Activated CD4-positive, alpha-beta T cell treated with anti-CD3 and anti-CD28 coated beads for 4 hours (primary cell): ENCODE data around the gene DGKQ.
A peak's percentile ranks its signal among the peaks of the same experiment; 100 is the strongest.
"Not testable (repeated sequence)": the region's sequence is repeated elsewhere in the genome, so short reads cannot be mapped to it uniquely, and the experiment has no call there.

Experiments used
- DNase-seq, 2 donors: peaks; one replicate each; pipeline ENCODE4 v3.0.0-alpha.2; 2020

DGKQ gene

DNA sequence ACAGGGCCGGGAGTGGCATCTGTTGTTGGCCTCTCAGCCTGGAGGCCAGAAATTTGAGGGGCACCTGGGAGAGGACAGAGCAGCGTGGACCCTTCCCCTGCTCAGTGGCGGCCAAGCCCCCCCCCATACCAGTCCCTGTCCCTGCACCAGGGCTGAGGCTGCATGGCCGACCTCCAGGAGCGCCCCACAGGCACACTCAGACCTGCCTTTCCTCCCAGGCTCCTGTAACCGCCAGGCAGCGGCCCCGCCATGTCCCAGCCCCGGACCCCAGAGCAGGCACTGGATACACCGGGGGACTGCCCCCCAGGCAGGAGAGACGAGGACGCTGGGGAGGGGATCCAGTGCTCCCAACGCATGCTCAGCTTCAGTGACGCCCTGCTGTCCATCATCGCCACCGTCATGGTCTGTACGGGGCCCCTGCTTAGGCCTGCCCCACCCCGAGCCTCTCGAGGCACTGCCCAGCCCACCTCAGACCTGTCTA lies 25.8 kb downstream of the DGKQ start:
- DNase-seq = no peak

DNA sequence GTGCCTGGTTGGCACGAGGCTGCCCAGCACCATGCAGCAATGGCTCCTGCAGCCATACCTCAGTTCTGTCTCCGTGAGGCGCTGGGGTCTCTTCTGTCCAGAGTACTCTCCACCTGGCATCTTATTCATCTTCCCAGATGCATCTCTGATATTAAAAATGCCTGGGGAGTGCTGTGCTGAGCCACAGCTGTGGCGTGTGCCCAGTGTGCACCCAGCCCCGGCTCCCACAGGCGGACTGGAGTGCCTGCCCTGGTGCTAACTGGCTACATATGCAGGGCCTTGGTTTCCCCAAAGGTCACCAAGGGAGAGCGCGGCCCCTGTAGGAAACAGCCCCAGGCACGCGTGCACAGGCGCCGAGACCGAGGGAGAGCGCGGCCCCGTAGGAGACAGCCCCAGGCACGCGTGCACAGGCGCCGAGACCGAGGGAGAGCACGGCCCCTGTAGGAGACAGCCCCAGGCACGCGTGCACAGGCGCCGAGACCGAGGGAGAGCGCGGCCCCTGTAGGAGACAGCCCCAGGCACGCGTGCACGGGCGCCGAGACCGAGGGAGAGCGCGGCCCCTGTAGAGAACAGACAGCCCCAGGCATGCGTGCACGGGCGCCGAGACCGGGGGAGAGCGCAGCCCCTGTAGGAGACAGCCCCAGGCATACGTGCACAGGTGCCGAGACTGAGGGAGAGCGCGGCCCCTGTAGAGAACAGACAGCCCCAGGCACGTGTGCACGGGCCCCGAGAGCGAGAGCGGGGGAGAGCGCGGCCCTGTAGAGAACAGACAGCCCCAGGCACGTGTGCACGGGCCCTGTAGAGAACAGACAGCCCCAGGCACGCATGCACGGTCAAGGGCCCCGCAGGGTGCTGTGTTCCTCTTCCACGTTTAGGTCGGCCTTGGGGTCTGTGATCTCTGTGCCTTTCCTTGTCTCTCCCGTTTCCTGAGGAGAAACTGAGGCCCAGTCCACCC lies 26.6 kb downstream of the DGKQ start:
- no peak for DNase-seq

DNA sequence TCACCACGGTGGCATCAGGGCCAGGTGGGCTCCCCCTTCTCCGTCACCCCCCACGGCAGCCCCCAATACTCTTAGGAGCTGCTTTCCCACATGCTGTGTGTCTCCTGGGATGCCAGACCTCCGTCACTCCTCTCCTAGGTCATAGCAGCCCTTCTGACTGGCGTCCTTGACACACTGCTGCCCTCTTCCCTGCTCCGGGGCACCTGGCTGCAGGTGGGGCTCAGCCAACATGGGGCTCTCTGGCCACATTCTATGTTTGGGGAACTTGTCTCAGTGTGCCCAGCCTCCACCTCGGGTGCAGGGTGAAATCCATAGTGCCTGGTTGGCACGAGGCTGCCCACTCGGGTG lies 27.3 kb downstream of the DGKQ start:
- DNase-seq = no peak

DNA sequence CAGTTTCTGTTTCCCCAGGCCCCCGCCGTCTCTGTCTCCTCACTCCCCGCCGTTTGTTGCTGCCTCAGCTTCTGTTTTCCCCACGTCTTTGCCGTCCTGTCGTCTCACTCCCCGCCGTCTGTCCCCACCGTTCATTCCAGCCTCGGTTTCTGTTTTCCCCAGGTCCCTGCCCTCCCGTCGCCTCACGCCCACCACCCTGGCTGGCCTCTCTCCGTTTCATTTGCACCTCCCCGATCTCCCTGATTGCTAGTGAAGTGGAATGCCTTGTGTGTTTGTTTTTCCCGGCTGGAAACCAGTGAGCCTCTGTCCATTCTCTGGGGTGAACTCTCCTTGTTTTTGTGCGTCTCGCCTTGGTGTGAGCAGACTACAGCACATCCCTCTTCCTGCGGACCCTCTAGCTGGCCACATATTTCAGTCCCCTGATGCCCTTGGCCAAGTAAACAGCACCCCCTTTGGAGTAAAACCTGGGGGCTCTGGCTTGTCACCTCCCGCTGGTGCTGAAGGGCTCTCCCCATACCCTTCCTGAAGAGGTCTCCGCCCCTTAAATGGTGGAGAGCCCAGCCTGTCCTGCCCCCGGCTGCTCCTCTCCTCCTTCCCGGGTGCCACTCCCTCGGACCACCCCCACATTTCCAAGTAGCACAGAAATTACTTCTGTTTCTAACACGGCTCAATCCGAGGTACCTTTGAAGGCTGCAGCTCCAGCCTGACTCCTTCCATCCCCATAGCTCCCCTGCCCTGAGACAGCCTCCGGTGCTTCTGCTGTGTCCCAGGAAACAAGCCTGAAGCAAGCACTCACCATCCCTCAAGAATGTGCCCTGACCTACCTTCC lies 27.9 kb downstream of the DGKQ start:
- DNase-seq = no peak

DNA sequence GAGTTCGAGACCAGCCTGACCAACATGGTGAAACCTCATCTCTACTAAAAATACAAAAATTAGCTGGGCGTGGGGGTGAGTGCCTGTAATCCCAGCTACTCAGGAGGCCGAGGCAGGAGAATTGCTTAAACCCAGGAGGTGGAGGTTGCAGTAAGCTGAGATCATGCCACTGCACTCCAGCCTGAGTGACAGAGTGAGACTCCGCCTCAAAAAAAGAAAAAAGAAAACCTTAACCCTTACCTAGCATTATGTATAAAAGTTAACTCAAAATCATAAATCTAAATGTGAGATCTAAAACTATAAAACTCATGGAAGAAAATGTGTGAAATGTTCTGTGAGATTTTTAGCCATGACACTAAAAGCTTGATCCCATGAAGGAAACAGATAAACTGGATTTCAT lies 33.9 kb downstream of the DGKQ start:
- DNase-seq = not testable (repeated sequence)

DNA sequence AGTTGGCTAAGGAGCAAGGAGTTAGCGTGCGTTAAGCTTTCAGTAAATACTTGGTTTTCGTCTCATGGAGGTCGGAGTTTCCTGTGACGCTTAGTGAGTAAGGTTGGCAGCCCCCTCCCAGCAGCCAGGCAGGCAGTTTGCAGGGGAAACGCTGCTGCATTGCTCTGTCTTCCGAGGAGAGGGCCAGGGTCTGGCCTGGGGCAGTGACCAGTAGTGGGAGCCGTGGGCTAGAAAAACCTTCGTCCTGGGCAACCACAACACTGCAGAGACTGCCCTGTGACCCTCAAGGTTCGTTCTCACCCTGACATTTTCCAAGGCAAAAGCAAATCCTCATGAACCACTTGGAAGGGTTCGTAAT lies 40.7 kb downstream of the DGKQ start:
- DNase-seq = no peak

DNA sequence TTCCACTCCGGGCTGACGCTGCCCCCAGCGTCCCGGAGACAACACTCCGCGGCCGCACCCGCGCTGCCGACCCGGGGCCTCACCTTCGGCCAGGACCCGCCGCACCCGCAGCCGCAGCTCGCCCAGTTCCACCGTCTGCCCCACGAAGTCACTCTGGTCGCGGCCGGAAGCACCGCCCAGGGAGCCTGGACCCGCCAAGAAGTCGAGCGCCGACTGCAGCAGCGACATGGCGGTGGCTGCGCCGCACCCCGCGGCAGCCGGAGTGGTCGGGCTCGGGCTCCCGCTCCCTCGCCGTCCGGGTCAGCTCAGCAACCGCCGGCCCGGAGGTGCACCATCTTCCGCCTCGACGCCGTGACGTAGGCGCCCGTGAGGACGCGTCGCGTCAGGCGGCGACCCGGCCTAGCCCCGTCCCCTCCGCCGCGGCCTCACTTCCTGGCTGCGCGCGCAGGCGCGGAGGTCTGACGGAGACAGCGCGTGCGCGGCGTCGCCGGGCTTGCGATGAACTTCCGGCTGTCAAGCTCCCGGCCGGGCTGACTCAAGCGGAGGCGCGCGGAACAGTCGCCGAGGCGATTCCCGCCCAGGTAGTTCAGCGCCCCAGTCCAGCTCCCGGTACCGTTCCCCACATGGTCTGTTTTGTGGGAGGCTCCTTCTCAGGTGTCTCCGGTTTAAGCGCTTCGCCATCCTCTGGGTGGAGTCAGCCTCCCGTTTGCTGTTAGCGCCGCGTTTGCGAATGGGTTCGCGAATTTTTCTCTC lies 41.2 kb downstream of the DGKQ start, which contains the start of the genes GAK and TMEM175:
Gene GAK, minus strand, starts transcription at position 357 of the 753 bp plus-strand sequence. Its CDS starts 129 bp downstream, at position 228.
Gene TMEM175, plus strand, starts transcription at position 501 of the 753 bp plus-strand sequence. CDS start 15,280 bp downstream, outside the sequence.
- peak; percentile 94 for DNase-seq

DNA sequence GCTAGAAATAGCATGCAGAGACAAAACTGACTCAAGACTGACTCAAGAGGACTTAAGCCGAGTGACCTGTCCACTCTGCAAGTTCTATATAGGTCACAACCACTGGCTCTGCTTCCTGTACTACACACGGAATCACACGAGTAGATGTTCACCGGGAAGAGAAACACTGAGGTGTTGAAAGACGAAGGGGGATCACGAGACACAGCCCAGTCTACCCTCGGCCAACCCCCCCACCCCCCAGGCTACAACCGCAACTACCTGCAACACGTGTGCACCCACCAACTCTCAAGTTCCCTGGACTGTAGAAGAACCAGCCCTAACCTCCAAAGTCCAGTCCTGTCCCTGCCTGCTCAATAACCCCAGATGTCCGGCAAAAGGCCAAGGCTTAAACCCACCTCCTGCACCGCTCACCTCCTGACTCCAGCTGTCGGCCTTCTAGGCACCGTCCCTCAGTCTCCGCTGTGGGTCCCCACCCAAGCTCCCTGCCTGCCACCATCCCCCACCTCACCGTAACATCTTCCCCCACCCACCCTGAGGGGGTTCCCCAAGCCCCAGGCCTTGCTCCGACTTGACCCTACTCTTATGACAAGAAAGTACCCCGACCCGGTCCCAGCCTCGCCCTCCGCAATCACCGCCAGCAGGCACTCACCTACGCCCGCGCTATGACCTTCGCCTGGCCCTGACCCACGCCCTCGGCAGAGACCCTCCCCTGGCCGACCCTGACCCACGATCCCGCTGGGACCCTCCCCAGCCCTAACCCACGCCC lies 42.0 kb downstream of the DGKQ start:
- no peak for DNase-seq

DNA sequence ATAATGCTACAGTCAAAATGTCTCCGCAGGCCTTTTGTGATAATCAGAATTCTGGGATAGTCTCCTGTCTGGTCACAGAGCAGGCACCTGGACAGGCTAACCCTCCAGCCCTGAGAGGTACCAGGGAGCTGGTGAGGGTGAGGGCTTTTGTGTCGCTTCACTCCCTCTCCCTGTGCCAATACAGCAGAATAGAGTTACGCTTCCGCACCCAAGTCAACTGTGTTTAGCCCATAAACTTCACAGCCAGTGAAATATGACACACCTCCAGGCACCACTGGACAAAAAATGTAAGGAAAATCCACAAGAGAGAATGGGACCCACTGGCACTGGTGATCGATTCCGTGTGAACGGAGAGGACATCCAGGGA lies 42.6 kb downstream of the DGKQ start:
- DNase-seq = no peak

DNA sequence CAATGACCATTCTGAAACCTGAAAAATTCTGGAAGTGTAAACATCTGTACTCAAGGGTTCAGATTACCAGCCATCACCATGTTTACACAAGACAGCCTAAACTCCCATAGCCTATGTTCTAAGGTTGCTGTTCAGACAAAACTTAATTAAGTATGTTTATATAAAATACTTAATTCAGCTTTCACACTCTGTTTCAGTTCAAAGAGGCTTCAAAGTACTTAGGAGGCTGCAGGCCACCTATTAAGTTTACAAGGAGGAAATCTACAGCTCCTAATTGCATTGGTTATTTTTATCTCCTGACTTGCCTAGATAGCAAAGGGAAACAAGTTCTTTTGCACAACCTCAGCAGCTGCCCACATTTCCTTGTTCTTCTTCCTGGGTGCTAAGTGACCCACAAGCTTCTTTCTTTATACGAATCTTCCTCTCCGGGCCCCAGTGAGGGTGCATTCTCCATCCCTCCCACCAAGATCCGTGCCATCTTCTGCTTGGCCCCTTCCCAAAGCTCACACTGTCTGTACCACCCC lies 43.3 kb downstream of the DGKQ start:
- DNase-seq = no peak

DNA sequence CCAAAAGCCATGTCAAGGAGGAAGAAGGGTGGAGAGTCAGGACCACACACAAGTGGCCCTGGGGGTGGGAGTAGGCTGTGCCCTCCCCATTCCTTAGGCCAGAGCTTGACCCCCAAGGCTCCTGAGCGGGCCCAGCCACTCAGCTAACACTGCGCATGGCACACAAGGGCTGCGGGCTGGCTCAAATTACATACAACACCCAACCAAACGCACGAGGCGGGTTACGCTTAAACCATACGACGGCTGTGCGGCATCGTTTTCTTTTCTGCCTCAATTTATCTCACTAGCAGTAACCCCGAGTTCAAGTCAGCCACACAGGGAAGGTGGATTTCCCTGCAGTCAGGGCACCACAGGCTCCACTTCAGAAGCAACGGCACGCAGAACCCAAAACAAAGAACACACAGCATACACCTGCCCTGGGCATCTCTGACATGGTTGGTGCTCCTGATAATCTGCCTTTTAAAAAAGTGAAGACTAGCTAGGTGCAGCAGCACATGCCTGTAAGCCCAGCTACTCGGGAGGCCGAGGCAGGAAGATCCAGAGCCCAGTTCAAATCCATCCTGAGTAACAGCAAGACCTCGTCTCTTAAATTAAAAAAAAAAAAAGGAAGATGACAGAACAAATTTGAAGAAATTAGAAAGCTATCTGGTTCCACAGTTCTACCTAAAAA lies 44.1 kb downstream of the DGKQ start:
- no peak for DNase-seq

DNA sequence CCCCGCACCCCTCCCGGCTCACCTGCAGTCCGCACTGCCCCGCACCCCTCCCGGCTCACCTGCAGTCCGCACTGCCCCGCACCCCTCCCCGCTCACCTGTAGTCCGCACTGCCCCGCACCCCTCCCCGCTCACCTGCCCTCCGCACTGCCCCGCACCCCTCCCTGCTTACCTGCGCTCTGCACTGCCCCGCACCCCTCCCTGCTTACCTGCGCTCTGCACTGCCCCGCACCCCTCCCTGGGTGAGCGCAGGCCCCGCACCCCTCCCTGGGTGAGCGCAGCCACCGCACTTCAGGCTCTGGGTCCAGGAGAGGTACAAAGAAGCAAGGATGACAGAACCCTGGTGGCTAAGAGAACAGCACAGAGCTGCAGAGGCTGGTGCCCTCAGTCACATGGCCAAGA lies 45.8 kb downstream of the DGKQ start:
- not testable (repeated sequence) for DNase-seq

DNA sequence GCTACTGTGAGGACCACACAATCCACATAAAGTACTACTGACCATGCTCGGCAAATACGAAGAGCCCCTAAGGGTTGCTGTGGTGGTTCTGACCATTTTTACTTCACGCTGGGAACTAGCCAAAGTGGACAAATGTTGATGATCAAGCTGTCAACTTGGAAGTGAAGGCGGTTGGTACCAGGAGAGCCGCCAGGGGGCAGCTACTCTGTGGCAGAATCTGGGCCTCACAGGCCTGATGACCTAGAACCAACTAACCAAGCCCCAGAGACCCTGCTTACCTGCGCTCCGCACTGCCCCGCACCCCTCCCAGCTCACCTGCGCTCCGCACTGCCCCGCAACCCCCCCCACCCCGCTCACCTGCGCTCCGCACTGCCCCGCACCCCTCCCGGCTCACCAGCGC lies 46.8 kb downstream of the DGKQ start:
- DNase-seq = no peak

DNA sequence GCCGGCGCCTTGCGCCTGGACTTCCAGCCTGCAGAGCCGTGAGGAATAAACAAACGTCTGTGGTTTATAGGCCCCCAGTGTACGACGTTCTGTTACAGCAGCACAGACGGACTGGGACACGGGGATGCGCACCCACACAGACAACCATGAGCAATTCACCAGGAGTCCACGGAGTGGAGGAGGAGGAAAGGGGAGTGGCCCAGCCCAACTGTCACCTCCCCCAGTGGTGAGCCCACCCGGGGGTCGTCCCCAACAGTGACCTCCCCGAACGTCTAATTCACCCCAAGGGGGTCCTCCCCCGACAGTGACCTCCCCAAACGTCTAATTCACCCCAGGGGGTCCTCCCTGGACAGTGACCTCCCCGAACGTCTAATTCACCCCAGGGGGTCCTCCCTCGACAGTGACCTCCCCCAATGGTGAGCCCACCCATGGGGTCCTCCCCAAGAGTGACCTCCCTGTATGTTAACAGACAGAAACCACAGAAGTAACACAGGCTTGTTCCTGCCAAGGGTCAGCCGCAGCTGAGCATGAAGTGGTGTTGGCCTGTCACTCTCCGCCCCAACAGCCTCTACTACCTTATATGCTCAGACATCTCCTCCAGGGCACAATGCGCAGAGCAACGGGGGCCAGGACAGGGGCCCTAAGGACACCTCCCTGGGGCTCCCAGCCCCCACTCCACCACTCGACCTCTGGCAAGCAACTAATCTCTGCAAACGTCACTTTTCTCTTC lies 47.4 kb downstream of the DGKQ start:
- no peak for DNase-seq

DNA sequence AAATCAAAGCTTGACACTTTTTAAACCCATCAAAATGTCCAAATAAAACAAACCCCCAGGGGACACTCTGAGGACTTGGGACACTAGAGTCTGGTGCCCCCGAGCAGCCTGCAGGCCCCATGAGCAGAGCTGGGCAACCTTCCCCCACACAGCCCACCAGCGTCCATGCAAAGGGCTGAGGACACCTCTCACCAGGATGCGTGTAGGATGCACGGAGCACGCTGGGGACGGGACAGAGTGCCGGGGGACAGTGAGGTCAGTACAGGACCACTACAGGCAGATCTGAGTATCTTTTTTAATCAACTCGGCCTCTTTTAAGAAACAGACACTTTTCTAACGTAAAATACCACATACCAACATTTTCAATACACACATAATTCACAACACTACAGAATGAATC lies 48.2 kb downstream of the DGKQ start:
- no peak for DNase-seq

DNA sequence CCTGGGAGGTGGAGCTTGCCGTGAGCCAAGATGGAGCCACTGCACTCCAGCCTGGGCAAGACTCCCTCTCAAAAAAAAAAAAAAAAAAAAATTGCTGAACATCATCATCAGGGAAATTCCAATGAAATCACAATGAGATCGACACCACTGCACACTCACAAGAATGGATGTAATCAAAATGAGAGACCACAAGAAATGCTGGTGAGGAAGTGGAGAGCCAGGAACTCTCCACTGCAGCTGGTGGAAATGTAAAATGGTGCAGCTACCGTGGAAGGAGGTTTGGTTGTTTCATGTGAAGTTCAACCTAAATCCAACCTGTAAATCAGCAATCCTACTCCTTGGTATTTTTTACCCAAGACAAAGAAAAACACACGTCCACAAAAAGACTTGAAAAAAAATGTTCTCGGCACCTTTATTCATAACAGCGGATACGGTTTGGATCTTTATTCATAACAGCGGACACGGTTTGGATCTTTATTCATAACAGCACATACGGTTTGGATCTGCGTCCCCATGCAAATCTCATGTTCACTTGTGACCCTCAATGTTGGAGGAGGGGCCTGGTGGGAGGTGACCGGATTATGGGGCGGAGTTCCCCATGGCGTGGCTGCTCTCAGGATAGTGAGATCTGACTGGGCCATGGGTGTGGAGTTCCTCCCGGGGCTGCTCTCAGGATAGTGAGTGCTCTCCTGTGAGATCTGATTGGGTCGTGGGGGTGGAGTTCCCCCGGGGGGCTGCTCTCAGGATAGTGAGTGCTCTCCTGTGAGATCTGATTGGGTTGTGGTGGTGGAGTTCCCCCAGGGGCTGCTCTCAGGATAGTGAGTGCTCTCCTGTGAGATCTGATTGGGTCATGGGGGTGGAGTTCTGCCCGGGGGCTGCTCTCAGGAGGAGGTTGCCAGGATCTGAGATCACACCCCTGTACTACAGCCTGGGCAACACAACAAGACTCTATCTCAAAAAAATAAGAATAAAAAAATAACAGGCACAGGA lies 49.0 kb downstream of the DGKQ start:
- no peak for DNase-seq

DNA sequence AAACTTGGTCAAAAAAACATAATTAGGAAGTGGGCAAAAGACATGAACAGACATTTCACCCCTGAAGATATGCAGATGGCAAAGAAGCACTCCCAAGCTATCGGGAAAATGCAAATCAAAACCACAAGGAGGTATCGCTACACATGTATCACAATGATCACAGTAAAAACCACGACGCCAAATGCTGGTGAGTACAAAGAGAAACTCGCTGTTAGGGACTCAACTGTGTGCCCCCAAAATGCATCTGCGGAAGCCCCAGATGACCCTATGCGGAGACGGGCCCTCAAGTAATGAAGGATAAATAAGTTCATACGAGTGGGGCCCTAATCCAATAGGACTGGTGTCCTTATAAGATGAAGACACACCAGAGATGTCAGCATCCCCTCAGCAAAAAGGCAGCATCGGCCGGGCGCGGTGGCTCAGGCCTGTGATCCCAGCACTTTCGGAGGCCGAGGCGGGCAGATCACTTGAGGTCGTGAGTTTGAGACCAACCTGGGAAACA lies 51.5 kb downstream of the DGKQ start:
- DNase-seq = no peak

DNA sequence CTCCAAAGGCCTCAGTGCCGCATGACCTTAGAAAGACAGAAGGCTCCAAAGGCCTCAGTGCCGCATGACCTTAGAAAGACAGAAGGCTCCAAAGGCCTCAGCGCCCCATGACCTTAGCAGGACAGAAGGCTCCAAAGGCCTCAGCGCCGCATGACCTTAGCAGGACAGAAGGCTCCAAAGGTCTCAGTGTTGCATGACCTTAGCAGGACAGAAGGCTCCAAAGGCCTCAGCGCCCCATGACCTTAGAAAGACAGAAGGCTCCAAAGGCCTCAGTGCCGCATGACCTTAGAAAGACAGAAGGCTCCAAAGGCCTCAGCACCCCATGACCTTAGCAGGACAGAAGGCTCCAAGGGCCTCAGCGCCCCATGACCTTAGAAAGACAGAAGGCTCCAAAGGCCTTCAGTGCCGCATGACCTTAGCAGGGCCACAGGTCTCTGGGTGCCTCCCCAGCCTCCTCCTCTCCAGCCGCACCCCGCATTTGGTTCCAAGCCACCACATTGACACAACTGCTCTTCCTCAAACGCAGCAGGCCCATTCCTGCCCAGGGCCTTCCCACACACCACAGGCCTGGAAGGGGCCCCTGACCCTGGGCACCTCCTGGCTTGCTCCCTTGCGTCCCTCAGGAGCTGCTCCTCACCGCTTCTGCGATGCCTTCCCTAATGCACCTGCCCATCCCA lies 54.2 kb downstream of the DGKQ start:
- DNase-seq = not testable (repeated sequence)

DNA sequence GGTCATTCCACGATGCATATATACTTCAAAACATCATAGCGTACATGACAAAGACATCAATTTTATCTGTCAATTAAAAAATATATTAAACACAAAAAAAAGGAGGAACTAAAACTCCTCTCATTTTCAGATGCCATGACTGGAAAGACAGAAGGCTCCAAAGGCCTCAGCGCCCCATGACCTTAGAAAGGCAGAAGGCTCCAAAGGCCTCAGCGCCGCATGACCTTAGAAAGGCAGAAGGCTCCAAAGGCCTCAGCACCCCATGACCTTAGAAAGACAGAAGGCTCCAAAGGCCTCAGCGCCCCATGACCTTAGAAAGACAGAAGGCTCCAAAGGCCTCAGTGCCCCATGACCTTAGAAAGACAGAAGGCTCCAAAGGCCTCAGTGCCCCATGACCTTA lies 54.8 kb downstream of the DGKQ start:
- DNase-seq = not testable (repeated sequence)
